NCI-H748 (cell line): ENCODE measurements around the gene CPSF4L.
"Not testable (repeated sequence)": the region's sequence is repeated elsewhere in the genome, so short reads cannot be mapped to it uniquely, and the experiment has no call there.

Source experiments
- DNase-seq: peaks from one replicate; lab custom pipeline; 2025; ENCODE audit not compliant: unreplicated experiment; lab: John Stamatoyannopoulos, UW

CPSF4L gene

GRCh38 chr17:73268582-73269328 lies 7.1 kb upstream of the CPSF4L start:
- DNase-seq, result no peak

- no peak for DNase-seq
Observed at GRCh38 chr17:73267648-73268537, 6.2 kb upstream of the CPSF4L start.

- no peak for DNase-seq
Observed at GRCh38 chr17:73266796-73267195, 5.1 kb upstream of the CPSF4L start.

GRCh38 chr17:73265646-73266640 lies 4.3 kb upstream of the CPSF4L start:
- DNase-seq, result no peak

GRCh38 chr17:73264448-73264847 lies 2.8 kb upstream of the CPSF4L start:
- not testable (repeated sequence) for DNase-seq

GRCh38 chr17:73262676-73263642 lies 1.3 kb upstream of the CPSF4L start:
- DNase-seq, result no peak

- DNase-seq, result peak; percentile 20
Observed at GRCh38 chr17:73261952-73262675, 434 bp upstream of the CPSF4L start.

GRCh38 chr17:73257516-73257915 lies 4.2 kb downstream of the CPSF4L start:
- no peak for DNase-seq

- no peak for DNase-seq
Observed at GRCh38 chr17:73256220-73256619, 5.5 kb downstream of the CPSF4L start.

GRCh38 chr17:73255671-73256181 lies 6.0 kb downstream of the CPSF4L start:
- DNase-seq, result peak; percentile 42

- DNase-seq, result no peak
Observed at GRCh38 chr17:73251871-73252270, 9.8 kb downstream of the CPSF4L start.

- DNase-seq, result no peak
Observed at GRCh38 chr17:73250851-73251640, 10.6 kb downstream of the CPSF4L start.

GRCh38 chr17:73249700-73250099 lies 12.0 kb downstream of the CPSF4L start:
- peak; percentile 32 for DNase-seq

GRCh38 chr17:73248532-73248931 lies 13.1 kb downstream of the CPSF4L start:
- no peak for DNase-seq

GRCh38 chr17:73247726-73248125 lies 14.0 kb downstream of the CPSF4L start:
- no peak for DNase-seq

- DNase-seq, result no peak
Observed at GRCh38 chr17:73240561-73240960, 21.1 kb downstream of the CPSF4L start.

GRCh38 chr17:73237714-73238113 lies 24.0 kb downstream of the CPSF4L start:
- DNase-seq, result no peak

GRCh38 chr17:73234736-73235135 lies 26.9 kb downstream of the CPSF4L start:
- no peak for DNase-seq
